ENCODE data around the gene HK3. TPM values are rescaled to one million over a fixed set of nuclear protein-coding genes. Genes with fewer than 3 reads are reported as not detected.

Gene HK3
- total RNA-seq, 1 experiment from 2014 or later = 1.5 TPM

GRCh38 chr5:176881816-176882566 is 17.2 kb downstream of the HK3 start:
- no TSS peak for BruUV-seq (replicated peaks)
- H3K9me3 Mint-ChIP-seq (ENCODE audit: low read depth, unreplicated experiment) = no peaks in the 10 kb centered on the region
- no peaks in the 10 kb centered on the region for H3K36me3 Mint-ChIP-seq (ENCODE audit: insufficient read depth, unreplicated experiment)
- no peak for DNase-seq
- intact Hi-C loops (cut with micrococcal nuclease; ENCODE audit: unreplicated experiment) = no loop called here
- CTCF ChIA-PET = no interaction called here
- TF ChIP-seq CTCF (IDR thresholded peaks at IDR 0.05; ENCODE audit: unreplicated experiment) = no peak
- H3K27me3 Mint-ChIP-seq (ENCODE audit: unreplicated experiment) = peaks cover 14% of the 10 kb centered on the region
- no peak overlapping the region for H3K27ac Mint-ChIP-seq (ENCODE audit: unreplicated experiment)
- no peak overlapping the region for H3K4me3 Mint-ChIP-seq (ENCODE audit: low read depth, unreplicated experiment)
- H3K4me1 Mint-ChIP-seq (ENCODE audit: low read depth, unreplicated experiment) = no peaks in the 10 kb centered on the region

GRCh38 chr5:176881021-176881749 is 18.0 kb downstream of the HK3 start:
- CTCF ChIA-PET = interaction anchor here (0.6 kb wide), 1 partner anchor 139 kb away, joined by 3 read pairs; no protein-coding TSS in a partner anchor
- Mint-ChIP-seq H3K4me3 (ENCODE audit: low read depth, unreplicated experiment) (no peak overlapping the region), H3K27me3 (ENCODE audit: unreplicated experiment) (peaks cover 14% of the 10 kb centered on the region), H3K9me3 (ENCODE audit: low read depth, unreplicated experiment) (no peaks in the 10 kb centered on the region), H3K27ac (ENCODE audit: unreplicated experiment) (no peak overlapping the region), H3K4me1 (ENCODE audit: low read depth, unreplicated experiment) (no peaks in the 10 kb centered on the region), H3K36me3 (ENCODE audit: insufficient read depth, unreplicated experiment) (no peaks in the 10 kb centered on the region)
- no TSS peak for BruUV-seq (replicated peaks)
- intact Hi-C loops (cut with micrococcal nuclease; ENCODE audit: unreplicated experiment) = no loop called here
- no peak for TF ChIP-seq CTCF (IDR thresholded peaks at IDR 0.05; ENCODE audit: unreplicated experiment)
- no peak for DNase-seq

- no peak for TF ChIP-seq CTCF (IDR thresholded peaks at IDR 0.05; ENCODE audit: unreplicated experiment)
- DNase-seq = no peak
- Mint-ChIP-seq H3K27ac (ENCODE audit: unreplicated experiment) (no peak overlapping the region), H3K4me3 (ENCODE audit: low read depth, unreplicated experiment) (no peak overlapping the region), H3K36me3 (ENCODE audit: insufficient read depth, unreplicated experiment) (no peaks in the 10 kb centered on the region), H3K27me3 (ENCODE audit: unreplicated experiment) (peaks cover 14% of the 10 kb centered on the region), H3K4me1 (ENCODE audit: low read depth, unreplicated experiment) (no peaks in the 10 kb centered on the region), H3K9me3 (ENCODE audit: low read depth, unreplicated experiment) (no peaks in the 10 kb centered on the region)
- BruUV-seq (replicated peaks) = no TSS peak
- intact Hi-C loops (cut with micrococcal nuclease; ENCODE audit: unreplicated experiment) = no loop called here
- CTCF ChIA-PET = interaction anchor here (0.6 kb wide), 1 partner anchor 138 kb away, joined by 3 read pairs; no protein-coding TSS in a partner anchor
Measured at GRCh38 chr5:176880366-176881020, 18.7 kb downstream of the HK3 start.

- intact Hi-C loops (cut with micrococcal nuclease; ENCODE audit: unreplicated experiment) = no loop called here
- TF ChIP-seq CTCF (IDR thresholded peaks at IDR 0.05; ENCODE audit: unreplicated experiment) = no peak
- no peak for DNase-seq
- Mint-ChIP-seq H3K4me3 (ENCODE audit: low read depth, unreplicated experiment) (no peak overlapping the region), H3K4me1 (ENCODE audit: low read depth, unreplicated experiment) (no peaks in the 10 kb centered on the region), H3K9me3 (ENCODE audit: low read depth, unreplicated experiment) (no peaks in the 10 kb centered on the region), H3K27ac (ENCODE audit: unreplicated experiment) (no peak overlapping the region), H3K36me3 (ENCODE audit: insufficient read depth, unreplicated experiment) (no peaks in the 10 kb centered on the region), H3K27me3 (ENCODE audit: unreplicated experiment) (peaks cover 9% of the 10 kb centered on the region)
- CTCF ChIA-PET = no interaction called here
- no TSS peak for BruUV-seq (replicated peaks)
Measured at GRCh38 chr5:176879663-176880361, 19.3 kb downstream of the HK3 start.

All from Calu3 (cell line).